Gastroesophageal sphincter (tissue), 3 donors: ENCODE data around the gene MCM7.

ENCODE experiments used
- CTCF ChIP-seq, 4 experiments: fragments of 200-600 bp in 2 of 4; fragments of 450-650 bp in 2 of 4; sonication (generic) in 1 of 4; IDR thresholded peaks; one replicate each; pipeline ENCODE4 v1.5.1; 2017 to 2019; ENCODE audit warnings: antibody characterized with exemption in 4 of 4, mild to moderate bottlenecking in 2 of 4, moderate library complexity in 2 of 4
- POLR2A ChIP-seq, 2 donors: fragments of 450-650 bp; IDR thresholded peaks; one replicate each; pipeline ENCODE4 v1.6.1; 2017; ENCODE audit warnings: antibody characterized with exemption in 2 of 2, mild to moderate bottlenecking in 2 of 2, moderate library complexity in 1 of 2
- POLR2AphosphoS5 ChIP-seq: sonication (generic); formaldehyde crosslinking; IDR thresholded peaks from one replicate; pipeline ENCODE4 v1.6.1; 2017; ENCODE audit warnings: antibody characterized with exemption

GRCh38 chr7:100141555-100141949, 40.4 kb upstream of the MCM7 start:
- no peak for TF ChIP-seq POLR2A (IDR thresholded peaks at IDR 0.05)
- no peak for TF ChIP-seq CTCF (IDR thresholded peaks at IDR 0.05)
- TF ChIP-seq POLR2AphosphoS5 = no peak
